IPS-18a (cell line): ENCODE measurements around the gene SLC9A9.

ENCODE experiments used
- H3K27ac ChIP-seq: one replicate; pipeline ENCODE4 v1.5.1; 2013; ENCODE audit warnings: low read length
- H3K27me3 ChIP-seq: one replicate; pipeline ENCODE4 v1.6.1; 2013; ENCODE audit warnings: mild to moderate bottlenecking, low read length; ENCODE audit not compliant: control insufficient read depth, insufficient read depth
- H3K36me3 ChIP-seq: one replicate; pipeline ENCODE4 v1.6.1; 2013; ENCODE audit warnings: low read depth, low read length; ENCODE audit not compliant: control insufficient read depth
- H3K4me1 ChIP-seq: one replicate; pipeline ENCODE4 v1.6.1; 2013; ENCODE audit warnings: low read depth, low read length; ENCODE audit not compliant: control insufficient read depth
- H3K4me3 ChIP-seq: one replicate; pipeline ENCODE4 v1.5.1; 2013; ENCODE audit warnings: low read length
- H3K9ac ChIP-seq: one replicate; pipeline ENCODE4 v1.6.1; 2013; ENCODE audit warnings: mild to moderate bottlenecking, low read length, moderate library complexity
- H3K9me3 ChIP-seq: one replicate; pipeline ENCODE4 v1.6.1; 2013; ENCODE audit warnings: low read depth, low read length; ENCODE audit not compliant: control insufficient read depth

Gene SLC9A9

GRCh38 chr3:143584474-143584873, 263.8 kb downstream of the SLC9A9 start:
- no peaks in the 10 kb centered on the region for H3K36me3 ChIP-seq
- no peaks in the 10 kb centered on the region for H3K9me3 ChIP-seq
- no peak overlapping the region for H3K4me3 ChIP-seq
- H3K9ac ChIP-seq: no peak overlapping the region
- H3K4me1 ChIP-seq: peaks cover 4% of the 10 kb centered on the region
- no peak overlapping the region for H3K27ac ChIP-seq
- H3K27me3 ChIP-seq: no peaks in the 10 kb centered on the region

DNA sequence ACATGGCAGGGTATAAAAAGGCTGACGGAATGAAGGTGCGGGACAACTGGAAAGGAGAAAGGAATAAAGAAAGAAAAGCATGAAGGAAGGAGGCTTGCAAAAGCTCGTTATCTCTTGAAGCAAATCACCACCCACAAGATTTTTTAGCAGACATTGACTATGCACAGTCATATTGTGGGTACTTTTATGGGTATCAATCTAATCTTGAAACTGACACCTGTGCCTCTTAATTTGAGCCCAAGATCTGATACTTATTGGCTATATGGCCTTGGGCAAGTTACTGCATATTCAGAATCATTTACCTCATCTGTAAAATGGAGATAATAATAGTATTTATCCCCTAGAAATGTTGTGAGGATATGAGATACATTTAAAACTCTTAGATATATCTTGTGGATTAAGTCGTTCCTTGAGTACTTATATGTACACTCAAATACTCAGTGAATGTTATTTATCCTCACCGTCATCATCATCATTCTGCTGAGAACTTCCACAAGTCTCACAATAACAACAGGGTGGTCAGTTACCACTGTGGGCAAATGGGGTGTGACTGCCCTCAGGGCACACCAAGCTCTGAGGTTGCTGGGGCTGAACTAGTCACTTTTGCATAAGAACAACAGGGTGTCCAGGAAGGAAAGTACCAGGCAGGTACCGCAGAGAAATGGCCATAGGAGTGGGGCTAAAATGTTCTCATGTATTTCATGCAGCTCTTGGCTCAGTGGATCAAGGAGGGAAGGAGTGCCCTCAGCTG, 266.1 kb downstream of the SLC9A9 start:
- H3K36me3 ChIP-seq: no peaks in the 10 kb centered on the region
- no peak overlapping the region for H3K4me3 ChIP-seq
- H3K27me3 ChIP-seq: no peaks in the 10 kb centered on the region
- peaks cover 4% of the 10 kb centered on the region for H3K4me1 ChIP-seq
- no peaks in the 10 kb centered on the region for H3K9me3 ChIP-seq
- H3K27ac ChIP-seq: no peak overlapping the region
- H3K9ac ChIP-seq: no peak overlapping the region

DNA sequence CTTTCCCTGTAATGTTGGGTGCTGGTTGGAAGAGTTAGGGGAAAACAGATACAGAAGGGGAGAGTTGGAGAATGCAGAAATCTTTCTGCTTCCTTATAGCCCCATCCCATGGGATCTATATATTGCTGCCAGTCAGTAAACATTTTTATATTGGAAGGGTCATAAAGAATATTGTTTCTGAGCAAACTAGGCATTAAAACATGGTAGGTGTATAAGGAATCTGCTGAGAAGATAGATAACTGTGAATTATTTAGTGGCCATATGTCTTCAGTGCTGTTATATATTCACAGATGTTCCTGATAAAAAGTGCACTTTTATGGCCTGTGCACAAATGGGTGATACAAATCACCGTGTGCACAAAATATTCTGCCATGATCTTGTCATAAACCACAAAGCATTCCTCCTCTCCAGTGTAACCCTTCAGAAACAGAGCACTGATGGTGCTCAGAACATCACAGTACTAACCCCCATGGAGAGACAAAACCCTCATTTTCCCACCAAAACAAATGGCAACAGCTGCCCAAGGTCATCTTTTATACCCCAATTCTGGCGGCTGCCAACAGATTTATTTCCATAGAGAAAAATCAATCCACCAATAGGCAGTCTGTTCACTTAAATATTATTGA, 269.3 kb downstream of the SLC9A9 start:
- Histone ChIP-seq H3K4me1 (peaks cover 4% of the 10 kb centered on the region), H3K27me3 (no peaks in the 10 kb centered on the region), H3K36me3 (no peaks in the 10 kb centered on the region), H3K9me3 (no peaks in the 10 kb centered on the region), H3K9ac (no peak overlapping the region), H3K4me3 (no peak overlapping the region), H3K27ac (no peak overlapping the region)

DNA sequence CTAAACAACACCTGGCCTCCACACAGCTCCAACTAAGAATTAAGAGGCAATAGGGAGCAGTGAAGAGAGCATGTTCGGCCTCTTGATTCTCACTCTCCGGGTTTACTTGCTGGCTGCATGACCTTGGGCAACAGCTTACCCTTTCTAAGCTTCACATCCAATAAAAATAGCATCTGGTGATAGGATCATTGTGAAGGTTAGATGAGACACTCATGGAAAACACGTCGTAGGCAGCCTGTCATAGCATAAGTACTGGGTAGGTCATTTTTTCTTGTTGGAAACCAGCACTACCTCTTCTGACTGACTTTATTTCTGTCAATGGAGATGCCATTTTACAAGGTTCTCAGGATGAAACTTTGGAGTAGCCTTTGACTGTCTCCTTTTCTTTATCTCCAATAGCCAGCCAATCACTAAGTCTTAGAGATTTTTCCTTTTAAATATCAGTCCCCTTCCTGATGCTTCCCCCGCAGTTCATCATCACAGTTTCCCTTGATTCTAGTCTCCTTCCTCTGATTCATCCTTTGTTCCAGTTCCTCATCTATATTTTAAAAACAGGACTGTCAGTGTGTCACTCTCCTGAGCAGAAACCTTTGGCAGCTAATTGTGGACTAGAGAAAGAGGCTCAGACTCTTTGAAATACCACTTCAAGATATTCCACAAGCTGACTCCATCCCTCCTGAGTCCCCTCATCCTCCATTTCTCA, 271.5 kb downstream of the SLC9A9 start:
- Histone ChIP-seq H3K9me3 (no peaks in the 10 kb centered on the region), H3K4me1 (peaks cover 4% of the 10 kb centered on the region), H3K4me3 (no peak overlapping the region), H3K9ac (no peak overlapping the region), H3K27ac (no peak overlapping the region), H3K27me3 (no peaks in the 10 kb centered on the region), H3K36me3 (no peaks in the 10 kb centered on the region)

- Histone ChIP-seq H3K27ac (no peak overlapping the region), H3K4me3 (no peak overlapping the region), H3K9ac (no peak overlapping the region), H3K27me3 (no peaks in the 10 kb centered on the region), H3K4me1 (peaks cover 2% of the 10 kb centered on the region), H3K9me3 (no peaks in the 10 kb centered on the region), H3K36me3 (no peaks in the 10 kb centered on the region)
Observed at GRCh38 chr3:143574933-143575332, 273.3 kb downstream of the SLC9A9 start.

DNA sequence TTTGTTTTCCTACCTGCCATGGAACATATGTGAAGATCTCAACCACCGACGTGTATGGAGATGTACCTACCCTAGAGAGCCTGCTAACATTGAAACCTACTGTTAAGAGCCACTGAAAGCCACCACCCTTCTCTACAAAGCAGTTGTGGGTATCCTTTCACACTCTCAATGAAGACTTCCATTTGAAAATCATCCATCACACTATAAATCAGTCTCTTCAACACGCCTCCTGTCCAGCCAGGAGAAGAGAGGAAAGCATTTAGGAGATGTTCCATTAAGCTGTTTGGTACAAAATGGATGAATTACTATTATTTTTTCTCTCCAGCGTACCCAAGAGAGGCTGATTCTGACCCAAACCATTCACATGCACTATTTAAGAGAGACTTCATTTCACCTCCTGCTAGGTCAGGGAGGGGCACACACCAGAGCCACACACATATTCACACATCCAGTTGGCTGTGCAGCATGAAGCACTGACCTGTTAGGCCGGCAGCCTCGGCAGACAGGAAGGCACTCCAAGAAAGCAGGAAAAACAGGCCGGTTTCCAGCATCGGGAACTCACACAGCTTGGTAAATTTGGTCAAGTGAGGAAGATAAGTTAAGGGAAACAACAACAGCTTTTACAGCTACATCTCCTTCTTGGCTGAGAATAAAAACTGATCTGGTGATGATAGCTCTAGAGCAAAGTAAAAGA, 274.5 kb downstream of the SLC9A9 start:
- Histone ChIP-seq H3K27ac (no peak overlapping the region), H3K27me3 (no peaks in the 10 kb centered on the region), H3K9me3 (no peaks in the 10 kb centered on the region), H3K4me1 (no peaks in the 10 kb centered on the region), H3K9ac (no peak overlapping the region), H3K36me3 (no peaks in the 10 kb centered on the region), H3K4me3 (no peak overlapping the region)

DNA sequence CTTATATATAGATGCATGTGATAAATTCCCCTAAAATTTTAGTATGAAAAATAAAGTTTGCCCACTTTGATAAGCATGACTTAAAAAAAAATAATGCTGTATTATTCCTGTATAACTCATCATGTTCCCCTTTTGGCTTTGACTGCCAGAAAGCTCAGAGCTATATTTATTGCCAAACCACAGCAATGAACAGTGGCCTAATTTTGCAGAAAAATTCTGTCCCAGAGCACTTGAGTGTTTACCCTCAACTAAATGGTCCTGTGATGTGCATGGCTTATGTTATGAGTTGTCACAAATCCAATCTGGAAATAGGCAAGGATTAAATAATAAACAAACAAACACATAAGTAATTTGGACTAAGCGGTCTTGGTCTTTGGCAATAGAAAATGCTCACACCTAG, 276.7 kb downstream of the SLC9A9 start:
- Histone ChIP-seq H3K9me3 (no peaks in the 10 kb centered on the region), H3K36me3 (no peaks in the 10 kb centered on the region), H3K4me1 (no peaks in the 10 kb centered on the region), H3K9ac (no peak overlapping the region), H3K27me3 (no peaks in the 10 kb centered on the region), H3K4me3 (no peak overlapping the region), H3K27ac (no peak overlapping the region)

DNA sequence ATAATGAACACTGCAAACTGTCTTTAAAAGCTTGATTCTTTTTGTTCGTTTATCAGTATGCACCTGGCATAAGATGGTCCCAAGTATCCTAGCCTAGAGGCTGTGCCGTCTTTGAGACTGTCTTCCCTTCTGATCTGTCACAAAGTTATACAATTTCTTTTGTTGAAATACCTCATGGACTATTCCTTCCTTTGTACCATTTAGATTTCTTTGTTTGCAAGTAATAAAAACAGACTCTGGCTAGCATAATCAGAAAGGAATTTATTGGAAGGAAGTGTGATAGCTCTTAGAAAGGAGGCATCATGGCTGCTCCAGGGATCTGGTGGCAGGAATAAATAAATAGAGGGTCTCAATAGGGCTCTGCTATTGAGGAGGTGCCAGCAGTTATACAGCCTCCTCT, 280.4 kb downstream of the SLC9A9 start:
- Histone ChIP-seq H3K27me3 (no peaks in the 10 kb centered on the region), H3K9me3 (no peaks in the 10 kb centered on the region), H3K36me3 (no peaks in the 10 kb centered on the region), H3K27ac (no peak overlapping the region), H3K4me3 (no peak overlapping the region), H3K4me1 (no peaks in the 10 kb centered on the region), H3K9ac (no peak overlapping the region)

GRCh38 chr3:143565951-143566350, 282.3 kb downstream of the SLC9A9 start:
- Histone ChIP-seq H3K36me3 (no peaks in the 10 kb centered on the region), H3K27ac (no peak overlapping the region), H3K9me3 (no peaks in the 10 kb centered on the region), H3K4me1 (no peaks in the 10 kb centered on the region), H3K4me3 (no peak overlapping the region), H3K27me3 (no peaks in the 10 kb centered on the region), H3K9ac (no peak overlapping the region)

DNA sequence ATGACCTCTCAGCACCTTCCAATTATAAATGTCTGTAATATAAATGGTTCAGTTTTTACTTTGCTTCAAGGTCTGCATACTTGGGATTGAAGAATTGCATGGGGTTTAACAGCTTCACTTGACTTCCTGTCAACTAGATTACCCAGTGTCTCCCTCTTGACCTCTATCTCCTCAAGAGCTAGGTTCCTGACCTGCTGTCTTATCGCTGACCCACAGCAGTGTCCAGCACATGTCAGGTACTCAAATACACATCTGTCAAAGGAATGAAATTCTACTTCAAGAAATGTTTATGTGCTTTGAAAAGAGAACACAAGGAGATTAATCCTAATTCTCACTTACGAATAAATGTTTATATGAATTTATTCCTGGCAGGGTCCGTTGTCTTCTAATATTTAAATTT, 284.5 kb downstream of the SLC9A9 start:
- Histone ChIP-seq H3K9ac (no peak overlapping the region), H3K4me1 (no peaks in the 10 kb centered on the region), H3K4me3 (no peak overlapping the region), H3K36me3 (no peaks in the 10 kb centered on the region), H3K27ac (no peak overlapping the region), H3K27me3 (no peaks in the 10 kb centered on the region), H3K9me3 (no peaks in the 10 kb centered on the region)

- Histone ChIP-seq H3K36me3 (no peaks in the 10 kb centered on the region), H3K4me3 (no peak overlapping the region), H3K27ac (no peak overlapping the region), H3K9ac (no peak overlapping the region), H3K9me3 (no peaks in the 10 kb centered on the region), H3K27me3 (no peaks in the 10 kb centered on the region), H3K4me1 (no peaks in the 10 kb centered on the region)
Observed at GRCh38 chr3:143562789-143563188, 285.5 kb downstream of the SLC9A9 start.
